Neuronal stem cell (in vitro differentiated cells): ENCODE measurements around the gene SERPINB10.
A peak's percentile ranks its signal among the peaks of the same experiment; 100 is the strongest.

Experiments used
- DNase-seq: peaks from one replicate; pipeline ENCODE4 v3.0.0-alpha.2; 2013; ENCODE audit warnings: low spot score
- H2AFZ ChIP-seq: one replicate; pipeline ENCODE4 v1.6.1; 2013; ENCODE audit warnings: mild to moderate bottlenecking, low read length, inconsistent platforms
- H2AK5ac ChIP-seq: 2 replicates; pipeline ENCODE4 v1.6.1; 2013; ENCODE audit warnings: low read depth, mild to moderate bottlenecking, inconsistent platforms, low read length, moderate library complexity, mixed read lengths
- H2BK120ac ChIP-seq: 2 replicates; pipeline ENCODE4 v1.6.1; 2013; ENCODE audit warnings: low read depth, mild to moderate bottlenecking, inconsistent platforms, low read length, moderate library complexity, mixed read lengths
- H2BK12ac ChIP-seq: one replicate; pipeline ENCODE4 v1.6.1; 2013; ENCODE audit warnings: low read length, inconsistent platforms
- H2BK15ac ChIP-seq: 2 replicates; pipeline ENCODE4 v1.6.1; 2013; ENCODE audit warnings: mild to moderate bottlenecking, low read length, inconsistent platforms, mixed read lengths
- H2BK5ac ChIP-seq: one replicate; pipeline ENCODE4 v1.6.1; 2013; ENCODE audit warnings: inconsistent platforms, mild to moderate bottlenecking, low read length, moderate library complexity
- H3K14ac ChIP-seq: one replicate; pipeline ENCODE4 v1.6.1; 2013; ENCODE audit warnings: low read length, inconsistent platforms
- H3K18ac ChIP-seq: 2 replicates; pipeline ENCODE4 v1.6.1; 2013; ENCODE audit warnings: low read length, inconsistent platforms
- H3K23ac ChIP-seq: 2 replicates; pipeline ENCODE4 v1.6.1; 2013; ENCODE audit warnings: low read depth, mild to moderate bottlenecking, mixed read lengths, low read length, inconsistent platforms; ENCODE audit not compliant: poor library complexity
- H3K27ac ChIP-seq: replicated peaks from 3 replicates; pipeline ENCODE4 v1.5.1; 2013; ENCODE audit warnings: low read length, inconsistent platforms
- H3K27me3 ChIP-seq, 3 experiments: 2 replicates each; pipeline ENCODE4 v1.6.1; 2013; ENCODE audit warnings: low read length in 3 of 3, mild to moderate bottlenecking in 2 of 3, inconsistent platforms in 1 of 3, low read depth in 1 of 3, mixed read lengths in 1 of 3, moderate library complexity in 1 of 3; ENCODE audit not compliant: control insufficient read depth in 3 of 3, insufficient read depth in 3 of 3
- H3K36me3 ChIP-seq, 2 donors: replicated peaks in 1 of 2; 2 replicates each; pipeline ENCODE4 v1.6.1; 2013; ENCODE audit warnings: low read length in 2 of 2; ENCODE audit not compliant: control insufficient read depth in 2 of 2, insufficient read depth in 2 of 2
- H3K4ac ChIP-seq: 2 replicates; pipeline ENCODE4 v1.6.1; 2013; ENCODE audit warnings: inconsistent platforms, mild to moderate bottlenecking, low read length, moderate library complexity
- H3K4me1 ChIP-seq, 2 donors: 1 replicate in 1 of 2; 2 replicates in 1 of 2; pipeline ENCODE4 v1.6.1; 2013; ENCODE audit warnings: low read length in 2 of 2, low read depth in 1 of 2; ENCODE audit not compliant: control insufficient read depth in 2 of 2, insufficient read depth in 1 of 2
- H3K4me2 ChIP-seq: one replicate; pipeline ENCODE4 v1.6.1; 2013; ENCODE audit warnings: mild to moderate bottlenecking, low read length, inconsistent platforms; ENCODE audit not compliant: insufficient read depth, poor library complexity, severe bottlenecking
- H3K4me3 ChIP-seq, 2 donors: 2 replicates each; pipeline ENCODE4 v1.5.1; 2013; ENCODE audit warnings: low read length in 2 of 2, mild to moderate bottlenecking in 2 of 2, inconsistent platforms in 1 of 2, moderate library complexity in 1 of 2
- H3K79me1 ChIP-seq: one replicate; pipeline ENCODE4 v1.6.1; 2013; ENCODE audit warnings: low read depth, mild to moderate bottlenecking, inconsistent platforms, low read length, moderate library complexity
- H3K9ac ChIP-seq: one replicate; pipeline ENCODE4 v1.6.1; 2013; ENCODE audit warnings: mild to moderate bottlenecking, low read depth, low read length, inconsistent platforms; ENCODE audit not compliant: poor library complexity
- H3K9me3 ChIP-seq, 2 donors: replicated peaks in 1 of 2; 2 replicates each; pipeline versions ENCODE3 to v1.6.1; 2013; ENCODE audit warnings: low read length in 2 of 2, mild to moderate bottlenecking in 2 of 2, inconsistent platforms in 1 of 2, low read depth in 1 of 2, mixed read lengths in 1 of 2, moderate library complexity in 1 of 2; ENCODE audit not compliant: control insufficient read depth in 2 of 2, insufficient read depth in 1 of 2
- H4K8ac ChIP-seq: one replicate; pipeline ENCODE4 v1.6.1; 2013; ENCODE audit warnings: low read depth, mild to moderate bottlenecking, inconsistent platforms, low read length, moderate library complexity
- H4K91ac ChIP-seq: one replicate; pipeline ENCODE4 v1.6.1; 2013; ENCODE audit warnings: low read length, low read depth, mild to moderate bottlenecking, inconsistent platforms; ENCODE audit not compliant: poor library complexity
- WGBS, 2 donors: extraction: QIAGEN DNeasy Blood & Tissue Kit; methylation state at CpG; one replicate each; pipeline ENCODE4 v1.1.7; 2013; ENCODE audit warnings: missing lambda C conversion rate in 2 of 2, mixed read lengths in 1 of 2; ENCODE audit not compliant: insufficient read length in 2 of 2, insufficient replicate concordance in 1 of 2; ENCODE audit errors: extremely low coverage in 2 of 2; 5-methylcytosine and 5-hydroxymethylcytosine counted together

SERPINB10 gene

DNA sequence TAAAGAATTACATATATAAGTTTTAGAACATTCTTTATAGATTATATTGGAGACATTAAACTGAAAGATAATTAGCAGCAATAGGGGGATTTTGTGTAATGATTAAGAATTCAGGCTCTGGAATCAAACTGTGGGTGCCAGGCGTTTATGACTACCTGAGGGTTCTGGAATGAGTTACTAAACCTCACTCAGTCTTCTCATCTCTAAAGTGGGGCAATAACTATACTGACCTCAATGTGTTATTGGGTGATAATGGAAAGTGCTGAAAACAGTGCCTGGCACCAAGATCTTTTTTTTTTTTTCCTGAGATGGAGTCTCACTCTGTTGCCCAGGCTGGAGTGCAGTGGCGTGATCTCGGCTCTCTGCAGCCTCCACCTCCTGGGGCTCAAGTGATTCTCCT is 69.3 kb downstream of the SERPINB10 start:
- Histone ChIP-seq H3K4me1 (no peaks in the 10 kb centered on the region), H3K79me1 (no peaks in the 10 kb centered on the region), H2BK15ac (no peak overlapping the region), H3K4me3 (no peak overlapping the region), H3K9ac (no peak overlapping the region), H3K4me2 (no peak overlapping the region), H3K4ac (no peak overlapping the region), H2BK12ac (no peak overlapping the region), H2AFZ (no peak overlapping the region), H3K18ac (no peak overlapping the region), H3K27me3 (no peaks in the 10 kb centered on the region), H2BK120ac (no peak overlapping the region), H3K14ac (no peak overlapping the region), H2AK5ac (no peak overlapping the region), H3K27ac (no peak overlapping the region), H3K23ac (no peak overlapping the region), H2BK5ac (no peak overlapping the region), H3K36me3 (peaks cover 0 to under 1% of the 10 kb centered on the region in 2 donors), H4K91ac (no peak overlapping the region), H4K8ac (no peak overlapping the region), H3K9me3 (peaks cover 0 to 2% of the 10 kb centered on the region in 2 donors)
- no CpG with 5 or more reads among the region's 3 CpGs for WGBS, 2 donors
- no peak for DNase-seq

DNA sequence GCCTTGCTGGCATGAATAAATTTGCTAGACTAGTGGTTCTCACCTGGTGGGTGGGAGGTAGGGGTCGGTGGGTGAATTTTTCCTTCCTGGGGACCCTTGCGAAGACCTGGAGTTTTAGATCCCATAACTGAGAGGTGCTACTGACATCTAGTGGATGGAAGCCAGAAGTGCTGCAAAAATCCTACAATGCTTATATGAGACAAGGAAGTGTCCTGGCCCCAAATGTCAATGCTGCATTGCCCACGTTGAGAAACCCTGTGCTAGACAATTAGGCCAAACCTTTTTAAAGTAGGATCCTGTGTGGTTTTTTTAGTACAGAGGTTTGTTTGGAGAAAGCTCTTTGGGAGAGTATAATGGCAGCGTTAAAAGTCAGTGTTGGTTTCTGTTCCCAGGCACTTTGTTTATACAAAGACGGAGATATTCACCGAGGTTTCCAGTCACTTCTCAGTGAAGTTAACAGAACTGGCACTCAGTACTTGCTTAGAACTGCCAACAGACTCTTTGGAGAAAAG is 71.7 kb downstream of the SERPINB10 start:
- no peak overlapping the region for H3K18ac ChIP-seq
- no peak overlapping the region for H3K14ac ChIP-seq
- no peak overlapping the region for H2BK15ac ChIP-seq
- H3K27me3 ChIP-seq, result no peaks in the 10 kb centered on the region
- H3K4ac ChIP-seq, result no peak overlapping the region
- no peak overlapping the region for H4K91ac ChIP-seq
- H2BK12ac ChIP-seq, result no peak overlapping the region
- H3K79me1 ChIP-seq, result no peaks in the 10 kb centered on the region
- H3K9me3 ChIP-seq, result peaks cover 0 to 2% of the 10 kb centered on the region in 2 donors
- no peak overlapping the region for H2AK5ac ChIP-seq
- H3K27ac ChIP-seq, result no peak overlapping the region
- no peak overlapping the region for H2BK5ac ChIP-seq
- no peaks in the 10 kb centered on the region for H3K4me1 ChIP-seq
- H4K8ac ChIP-seq, result no peak overlapping the region
- no peak overlapping the region for H3K23ac ChIP-seq
- no peak overlapping the region for H3K9ac ChIP-seq
- no peak overlapping the region for H3K4me3 ChIP-seq
- H2BK120ac ChIP-seq, result no peak overlapping the region
- no CpG with 5 or more reads among the region's 6 CpGs for WGBS, 2 donors
- H2AFZ ChIP-seq, result peak overlapping the region; percentile 60
- no peak overlapping the region for H3K4me2 ChIP-seq
- peaks cover 0 to 4% of the 10 kb centered on the region in 2 donors for H3K36me3 ChIP-seq
- DNase-seq, result peak; percentile 61

DNA sequence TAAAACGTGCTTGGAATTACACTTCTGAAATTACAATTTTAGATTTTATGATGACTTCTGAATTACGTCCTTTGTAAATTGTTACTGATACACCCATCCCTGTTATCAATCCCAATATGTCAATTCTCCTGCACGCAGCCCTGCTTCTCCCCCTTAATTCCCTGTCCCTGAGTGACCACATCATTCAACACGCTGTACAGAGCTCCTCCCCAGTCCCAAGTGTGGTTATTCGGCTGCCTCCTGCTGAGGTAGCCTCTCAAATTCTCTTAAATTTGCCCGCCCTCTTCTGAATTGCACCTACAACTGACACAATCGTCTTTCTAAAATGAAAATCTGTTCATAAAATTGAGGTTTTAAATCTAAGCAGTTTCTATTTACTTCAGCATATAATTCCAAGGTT is 72.3 kb downstream of the SERPINB10 start:
- no peak overlapping the region for H3K4me3 ChIP-seq
- no peak overlapping the region for H4K8ac ChIP-seq
- no peaks in the 10 kb centered on the region for H3K79me1 ChIP-seq
- no peak overlapping the region for H3K27ac ChIP-seq
- H3K4me1 ChIP-seq, result no peaks in the 10 kb centered on the region
- no peak overlapping the region for H3K14ac ChIP-seq
- H3K27me3 ChIP-seq, result no peaks in the 10 kb centered on the region
- H2BK12ac ChIP-seq, result no peak overlapping the region
- peak overlapping the region; percentile 60 for H2AFZ ChIP-seq
- WGBS, 2 donors, result no CpG with 5 or more reads among the region's 7 CpGs
- no peak overlapping the region for H2BK5ac ChIP-seq
- no peak for DNase-seq
- no peak overlapping the region for H4K91ac ChIP-seq
- no peak overlapping the region for H3K4ac ChIP-seq
- peaks cover 0 to 4% of the 10 kb centered on the region in 2 donors for H3K36me3 ChIP-seq
- H3K9ac ChIP-seq, result no peak overlapping the region
- H2BK120ac ChIP-seq, result no peak overlapping the region
- H3K18ac ChIP-seq, result no peak overlapping the region
- no peak overlapping the region for H2BK15ac ChIP-seq
- H2AK5ac ChIP-seq, result no peak overlapping the region
- H3K4me2 ChIP-seq, result no peak overlapping the region
- peaks cover 0 to 2% of the 10 kb centered on the region in 2 donors for H3K9me3 ChIP-seq
- no peak overlapping the region for H3K23ac ChIP-seq

DNA sequence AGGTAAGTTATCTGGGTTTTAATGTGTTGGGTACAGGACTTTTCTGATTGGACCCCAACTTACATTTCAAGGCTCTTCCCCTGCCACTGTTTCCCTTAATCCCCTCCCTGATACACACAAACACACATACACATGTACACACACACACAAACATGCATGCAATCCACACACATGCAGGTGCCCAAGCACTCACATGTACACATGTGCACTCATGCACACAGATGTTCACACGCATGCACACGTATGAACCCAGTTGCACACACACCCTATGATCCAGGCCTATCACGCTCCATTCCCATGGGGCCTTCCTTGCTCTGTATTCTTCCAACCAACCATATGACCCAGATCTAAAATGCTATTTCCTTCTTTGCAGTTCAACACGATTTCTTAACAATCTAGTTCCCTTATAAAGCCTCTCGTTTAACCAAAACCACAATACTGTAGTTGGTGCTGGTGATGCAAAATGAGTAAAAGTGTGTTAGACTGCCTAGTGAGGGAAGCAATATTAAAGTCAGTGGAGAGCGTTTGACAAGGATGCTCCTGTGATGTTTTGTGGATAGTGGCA is 73.2 kb downstream of the SERPINB10 start:
- Histone ChIP-seq H3K14ac (no peak overlapping the region), H3K23ac (no peak overlapping the region), H3K4me2 (no peak overlapping the region), H3K36me3 (peaks cover 0 to 4% of the 10 kb centered on the region in 2 donors), H4K8ac (no peak overlapping the region), H2BK120ac (no peak overlapping the region), H4K91ac (no peak overlapping the region), H2BK15ac (no peak overlapping the region), H3K9me3 (peaks cover 0 to 2% of the 10 kb centered on the region in 2 donors), H3K27me3 (no peaks in the 10 kb centered on the region), H2AFZ (no peak overlapping the region), H3K27ac (no peak overlapping the region), H3K9ac (no peak overlapping the region), H2BK12ac (no peak overlapping the region), H2BK5ac (no peak overlapping the region), H2AK5ac (no peak overlapping the region), H3K4ac (no peak overlapping the region), H3K4me1 (no peaks in the 10 kb centered on the region), H3K79me1 (no peaks in the 10 kb centered on the region), H3K18ac (no peak overlapping the region), H3K4me3 (peak overlapping the region in 1 of 2 donors; percentile 61)
- no peak for DNase-seq
- no CpG with 5 or more reads among the region's 6 CpGs for WGBS, 2 donors
